Loucy (cell line): ENCODE data around the gene CNRIP1.

ENCODE experiments used
- CTCF ChIP-seq: fragments of 200-600 bp; sonication (generic); conservative IDR thresholded peaks from 2 replicates; pipeline ENCODE4 v1.5.1; 2014; ENCODE audit warnings: mild to moderate bottlenecking, antibody characterized with exemption, low read length
- EZH2phosphoT487 ChIP-seq: fragments of 200-600 bp; IDR thresholded peaks from 2 replicates; pipeline ENCODE4 v1.6.1; 2018; ENCODE audit warnings: antibody characterized with exemption, mild to moderate bottlenecking, moderate library complexity, borderline replicate concordance

- TF ChIP-seq CTCF (no peak), EZH2phosphoT487 (no peak)
Observed at GRCh38 chr2:68291314-68291713, 28.4 kb downstream of the CNRIP1 start.
